LNCaP clone FGC (cell line): Measurements from ENCODE around the gene USP43.
A peak's percentile ranks its signal among the peaks of the same experiment; 100 is the strongest.

Source experiments
- DNase-seq: peaks from one replicate; pipeline ENCODE4 v3.0.0-alpha.2; 2011; ENCODE audit warnings: low read depth
- H3K4me3 ChIP-seq: 2 replicates; pipeline ENCODE4 v1.5.1; 2011; ENCODE audit warnings: mild to moderate bottlenecking, low read depth, low read length, control low read depth
- CTCF ChIP-seq: IDR thresholded peaks from 2 replicates; pipeline ENCODE4 v1.5.1; 2012; ENCODE audit warnings: mild to moderate bottlenecking; ENCODE audit not compliant: control insufficient read depth, insufficient read depth; ENCODE audit errors: extremely low read depth

The USP43 gene

GRCh38 chr17:9705745-9706144 is 60.4 kb downstream of the USP43 start:
- H3K4me3 ChIP-seq = no peak overlapping the region
- no peak for DNase-seq
- no peak for TF ChIP-seq CTCF

- no peak for DNase-seq
- H3K4me3 ChIP-seq = no peak overlapping the region
- no peak for TF ChIP-seq CTCF
Observed at GRCh38 chr17:9707948-9708347, 62.6 kb downstream of the USP43 start.

GRCh38 chr17:9714801-9715200 is 69.5 kb downstream of the USP43 start:
- DNase-seq = no peak
- no peak for TF ChIP-seq CTCF
- no peak overlapping the region for H3K4me3 ChIP-seq

GRCh38 chr17:9715503-9716016 is 70.2 kb downstream of the USP43 start:
- TF ChIP-seq CTCF = no peak
- no peak for DNase-seq

GRCh38 chr17:9725575-9725974 is 80.3 kb downstream of the USP43 start:
- no peak overlapping the region for H3K4me3 ChIP-seq
- peak; percentile 30 for TF ChIP-seq CTCF
- DNase-seq = peak; percentile 1

More at GRCh38 chr17:9715503-9716016, 70.2 kb downstream of the USP43 start:
- no peak overlapping the region for H3K4me3 ChIP-seq

GRCh38 chr17:9726291-9726690 is 81.0 kb downstream of the USP43 start:
- no peak for DNase-seq
- TF ChIP-seq CTCF = no peak
- no peak overlapping the region for H3K4me3 ChIP-seq

GRCh38 chr17:9728005-9728404 is 82.7 kb downstream of the USP43 start:
- DNase-seq = no peak
- H3K4me3 ChIP-seq = no peak overlapping the region
- no peak for TF ChIP-seq CTCF
